NCI-H1048 (cell line): ENCODE measurements around the gene GLI3.

Experiments
- DNase-seq: peaks from one replicate; lab custom pipeline; 2025; lab: John Stamatoyannopoulos, UW

Gene GLI3

DNA sequence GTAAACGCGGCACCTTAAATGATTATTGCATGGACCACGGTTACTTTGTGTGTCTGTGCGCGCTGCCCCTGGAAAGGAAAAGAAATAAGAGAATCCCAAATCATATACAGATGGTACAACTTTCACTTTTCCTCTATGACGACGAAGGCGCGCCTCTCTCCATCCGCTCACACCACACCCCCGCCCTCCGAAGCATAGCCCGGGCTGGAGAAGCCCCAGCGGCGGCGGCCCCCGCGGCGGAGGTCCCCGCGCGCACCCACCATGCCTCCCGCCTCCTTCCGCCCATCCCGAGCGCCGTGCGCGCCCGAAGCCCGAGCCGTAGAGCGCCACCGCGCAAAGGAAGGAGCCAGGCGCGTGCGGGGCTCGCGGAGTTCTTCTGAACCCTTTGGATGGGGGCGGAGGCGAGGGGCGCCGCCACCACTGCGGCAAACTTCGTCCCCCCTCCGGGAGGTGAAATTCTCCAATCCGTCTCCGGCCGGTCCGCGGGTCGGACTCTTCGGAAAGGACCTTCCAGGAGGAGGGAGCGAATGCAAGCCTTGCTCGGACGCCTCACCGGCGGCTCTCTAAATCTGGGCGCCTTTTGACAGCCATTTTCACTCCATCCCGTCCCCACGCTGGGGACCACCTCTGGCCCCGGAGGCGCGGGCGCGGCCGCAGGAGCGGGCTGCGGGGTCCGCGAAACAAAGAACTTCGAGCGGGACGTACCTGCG lies 588 bp downstream of the GLI3 start:
- no peak for DNase-seq

DNA sequence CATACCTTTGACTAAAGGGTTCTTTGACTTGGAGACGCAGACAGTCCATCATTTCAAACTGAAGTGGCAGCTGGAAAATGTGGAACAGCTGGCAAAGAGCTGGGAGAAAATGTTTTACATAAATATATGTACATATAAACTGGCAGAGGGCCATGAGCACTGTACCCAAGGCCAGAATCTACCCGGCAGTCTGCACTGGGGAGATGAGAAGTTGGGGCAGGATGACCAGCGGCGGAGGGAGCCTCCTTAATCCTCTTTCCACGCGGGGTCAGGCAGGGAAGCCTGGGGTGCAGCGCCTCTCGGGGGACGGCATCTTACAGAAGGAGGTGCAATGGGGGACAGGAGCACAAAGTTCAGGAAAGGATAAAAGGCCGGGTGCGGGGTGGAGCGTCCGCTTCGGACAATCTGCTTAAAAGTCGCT lies 1.3 kb downstream of the GLI3 start:
- DNase-seq: no peak

GRCh38 chr7:42234736-42235135 lies 2.3 kb downstream of the GLI3 start:
- no peak for DNase-seq

- DNase-seq: no peak
Measured at GRCh38 chr7:42233695-42234331, 3.2 kb downstream of the GLI3 start.

- no peak for DNase-seq
Measured at GRCh38 chr7:42233171-42233570, 3.8 kb downstream of the GLI3 start.

DNA sequence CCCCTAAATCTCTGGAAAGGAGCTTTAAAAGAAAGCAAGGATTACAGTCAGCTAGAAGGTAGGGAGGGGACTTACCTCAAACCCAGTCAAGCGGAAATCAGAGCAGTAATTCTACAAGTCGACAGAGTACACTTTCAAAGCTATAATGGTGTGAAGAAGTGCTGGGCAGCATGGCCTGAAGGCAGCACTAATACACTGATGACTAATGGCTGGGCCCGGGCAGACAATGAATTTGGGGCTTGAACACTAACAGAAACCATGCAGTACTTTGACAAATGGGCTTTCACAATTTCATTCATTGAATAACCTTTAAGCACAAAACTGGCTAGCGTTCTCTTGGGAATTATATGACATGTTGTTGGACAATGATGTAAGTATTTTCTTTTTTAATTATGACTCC lies 4.7 kb downstream of the GLI3 start:
- DNase-seq: no peak

- DNase-seq: no peak
Measured at GRCh38 chr7:42231043-42231787, 5.8 kb downstream of the GLI3 start.

- no peak for DNase-seq
Measured at GRCh38 chr7:42227936-42228591, 8.9 kb downstream of the GLI3 start.

- no peak for DNase-seq
Measured at GRCh38 chr7:42227541-42227935, 9.5 kb downstream of the GLI3 start.

GRCh38 chr7:42227021-42227420 lies 10.0 kb downstream of the GLI3 start:
- no peak for DNase-seq

DNA sequence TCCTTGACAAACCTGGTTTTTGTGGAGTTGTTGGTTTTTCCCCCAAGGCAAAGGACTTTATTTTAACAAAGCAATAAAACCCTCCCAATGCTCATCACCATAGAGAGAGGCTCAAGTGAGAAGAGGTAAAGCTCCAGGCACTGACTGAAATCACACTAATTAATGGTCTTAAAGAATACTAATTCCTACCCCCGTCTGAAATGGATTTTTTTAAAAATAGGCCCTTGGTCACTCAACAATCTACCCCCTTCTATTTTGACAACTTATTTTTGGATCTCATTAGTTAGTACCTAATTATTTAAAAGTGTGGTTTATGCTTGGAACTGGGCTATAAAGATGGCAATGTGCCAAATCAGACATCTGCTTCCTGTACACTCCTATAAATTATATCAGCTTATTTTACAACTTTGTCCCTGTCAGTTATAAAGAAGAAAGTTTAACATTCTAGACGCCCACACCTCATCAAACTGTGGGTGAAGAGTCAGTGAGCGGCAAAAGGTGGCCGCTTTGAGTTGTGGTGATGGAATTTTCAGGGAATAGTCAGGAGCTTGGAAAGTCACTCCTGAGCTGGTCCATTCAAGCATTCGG lies 10.6 kb downstream of the GLI3 start:
- DNase-seq: no peak

DNA sequence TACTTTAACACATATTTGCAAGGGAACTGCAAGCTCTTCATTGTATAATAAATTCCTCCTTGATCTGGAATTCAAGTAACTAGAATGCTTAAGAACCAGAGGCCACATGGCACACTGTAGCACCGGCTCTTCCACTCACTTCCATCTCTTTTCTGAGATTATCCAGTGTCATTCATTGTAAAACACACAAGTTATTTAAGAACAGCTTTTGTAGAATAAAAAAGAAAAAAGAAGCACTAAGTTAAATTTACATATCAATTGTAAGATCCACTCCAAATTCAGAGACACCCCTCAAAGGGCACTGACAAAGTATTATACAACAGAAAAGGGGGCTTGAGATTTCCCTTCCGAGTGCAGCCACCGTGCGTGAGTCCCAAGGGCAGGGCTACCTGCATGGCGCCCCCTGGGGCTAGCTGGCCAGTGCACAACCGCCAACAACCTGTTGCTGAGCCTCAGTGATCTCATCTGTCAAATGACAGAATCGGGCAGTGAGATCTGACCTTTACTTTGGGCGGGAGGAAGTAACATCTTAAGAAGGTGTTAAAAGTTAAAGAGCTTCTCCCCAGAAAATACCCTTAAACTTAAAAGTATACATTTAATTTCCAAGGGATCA lies 12.5 kb downstream of the GLI3 start:
- DNase-seq: no peak

GRCh38 chr7:42222891-42223290 lies 14.1 kb downstream of the GLI3 start:
- no peak for DNase-seq

DNA sequence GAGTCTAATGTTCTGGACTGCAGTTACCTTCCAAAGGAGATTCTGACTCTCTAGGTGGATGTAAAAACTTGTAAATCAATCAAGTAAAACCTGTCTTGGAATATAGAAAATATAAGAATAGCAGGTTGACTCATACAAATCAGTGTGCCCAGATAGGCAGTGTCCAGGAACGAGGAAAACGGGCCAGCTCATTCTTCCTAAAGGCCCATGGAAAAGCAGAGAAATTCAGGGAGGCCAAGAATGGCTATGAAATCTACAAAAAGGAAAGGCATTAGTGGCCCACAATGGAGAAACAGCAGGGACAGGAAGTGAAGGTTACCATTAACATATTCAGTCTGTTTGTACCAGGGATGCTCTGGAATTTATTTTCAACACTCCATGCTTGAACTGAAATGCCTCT lies 14.9 kb downstream of the GLI3 start:
- DNase-seq: no peak

- DNase-seq: no peak
Measured at GRCh38 chr7:42221304-42221703, 15.7 kb downstream of the GLI3 start.

DNA sequence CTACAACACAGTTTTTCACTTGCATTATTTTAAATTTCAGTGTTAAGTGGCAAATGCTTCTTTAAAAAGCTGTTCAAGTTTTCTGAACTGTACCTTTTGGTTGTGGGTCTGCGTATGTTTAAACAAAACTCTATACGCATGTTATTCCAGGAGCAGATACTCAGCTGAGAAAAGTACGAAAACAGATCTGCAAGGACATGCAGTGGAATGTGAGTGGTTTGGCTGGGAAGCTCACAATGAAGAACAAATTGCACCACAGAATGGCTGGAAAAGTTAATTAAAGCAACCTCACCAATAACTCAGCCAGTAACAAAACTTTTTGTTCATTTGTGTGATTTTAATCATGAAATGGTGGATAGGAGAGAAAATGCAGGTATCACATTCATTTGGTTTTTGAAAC lies 17.6 kb downstream of the GLI3 start:
- DNase-seq: no peak

GRCh38 chr7:42218248-42218647 lies 18.8 kb downstream of the GLI3 start:
- DNase-seq: no peak

GRCh38 chr7:42217548-42217947 lies 19.5 kb downstream of the GLI3 start:
- no peak for DNase-seq

DNA sequence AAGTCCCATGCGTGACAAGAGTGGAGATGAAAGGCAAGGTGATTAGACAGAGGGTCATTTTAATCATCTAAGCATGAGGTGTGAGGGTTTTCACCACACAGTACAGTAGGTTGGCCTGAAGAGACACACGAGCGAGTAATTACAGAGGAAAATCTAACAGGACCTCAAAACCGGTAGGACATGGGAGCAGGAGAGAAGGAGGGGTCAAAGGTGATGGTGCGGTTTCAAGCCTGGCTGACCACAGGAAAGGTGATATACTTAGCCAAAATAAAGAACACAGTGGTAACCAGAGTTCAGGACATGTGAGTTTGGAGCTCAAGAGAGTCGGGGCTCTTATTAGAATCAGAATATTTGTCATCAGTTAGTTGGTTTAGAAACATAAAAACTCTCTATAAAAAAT lies 20.0 kb downstream of the GLI3 start:
- DNase-seq: no peak

DNA sequence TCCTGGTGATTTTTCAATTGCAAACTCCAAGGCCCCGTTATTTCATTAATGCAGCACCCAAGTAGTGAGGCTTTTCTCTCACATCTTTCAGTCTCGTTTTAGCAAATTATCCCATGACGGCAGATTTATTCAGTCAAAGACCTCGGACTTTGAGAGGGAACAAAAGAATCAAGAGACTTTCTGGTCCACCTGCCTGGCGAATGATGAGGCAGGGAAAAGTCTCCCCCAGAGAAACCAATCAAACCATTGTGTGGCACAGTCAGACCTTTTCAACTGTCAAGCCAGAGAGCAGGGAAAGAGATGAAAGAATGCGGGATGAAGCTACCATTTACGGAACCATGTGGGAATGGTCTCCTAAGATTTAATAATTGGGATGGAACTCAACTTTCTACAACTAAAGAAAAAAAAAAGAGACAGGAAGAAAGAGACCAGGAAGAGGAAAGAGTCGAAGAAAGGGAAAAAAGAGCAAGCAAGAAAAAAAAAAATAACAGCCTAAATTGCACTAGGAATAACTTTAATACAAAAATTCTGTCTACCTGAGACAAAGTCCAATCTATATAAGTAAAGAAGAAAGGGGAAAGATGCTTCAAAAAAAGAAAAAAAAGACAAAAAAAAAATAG lies 22.8 kb downstream of the GLI3 start:
- DNase-seq: no peak

DNA sequence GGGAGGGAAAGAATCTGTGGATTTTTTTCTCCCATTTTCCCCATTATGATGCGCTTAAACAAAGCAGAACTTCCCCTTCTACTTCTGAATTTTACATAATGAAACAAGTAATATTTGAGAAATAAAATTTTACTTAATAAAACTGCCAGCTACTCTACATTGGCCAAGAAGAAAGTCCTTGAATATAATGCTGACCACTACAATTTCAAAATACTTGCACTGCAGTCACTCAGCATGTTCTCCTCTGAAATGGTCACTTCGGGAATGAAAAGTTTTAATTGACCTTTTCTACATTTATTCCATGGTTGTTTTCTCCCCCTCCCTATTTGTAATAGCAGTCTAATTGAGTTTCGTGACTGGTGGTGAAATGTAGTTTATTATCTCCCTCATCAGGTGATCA lies 23.9 kb downstream of the GLI3 start:
- no peak for DNase-seq
